GM18868 (cell line): ENCODE data around the gene DNMT1.
A peak's percentile ranks its signal among the peaks of the same experiment; 100 is the strongest.
"Not testable (repeated sequence)": the region's sequence is repeated elsewhere in the genome, so short reads cannot be mapped to it uniquely, and the experiment has no call there.

Experiments used
- ATAC-seq: cut with Tn5 transposase; IDR thresholded peaks from one replicate; pipeline ENCODE4 v1.9.1; 2021; ENCODE audit warnings: mild to moderate bottlenecking, moderate library complexity; ENCODE audit not compliant: unreplicated experiment

Gene DNMT1

DNA sequence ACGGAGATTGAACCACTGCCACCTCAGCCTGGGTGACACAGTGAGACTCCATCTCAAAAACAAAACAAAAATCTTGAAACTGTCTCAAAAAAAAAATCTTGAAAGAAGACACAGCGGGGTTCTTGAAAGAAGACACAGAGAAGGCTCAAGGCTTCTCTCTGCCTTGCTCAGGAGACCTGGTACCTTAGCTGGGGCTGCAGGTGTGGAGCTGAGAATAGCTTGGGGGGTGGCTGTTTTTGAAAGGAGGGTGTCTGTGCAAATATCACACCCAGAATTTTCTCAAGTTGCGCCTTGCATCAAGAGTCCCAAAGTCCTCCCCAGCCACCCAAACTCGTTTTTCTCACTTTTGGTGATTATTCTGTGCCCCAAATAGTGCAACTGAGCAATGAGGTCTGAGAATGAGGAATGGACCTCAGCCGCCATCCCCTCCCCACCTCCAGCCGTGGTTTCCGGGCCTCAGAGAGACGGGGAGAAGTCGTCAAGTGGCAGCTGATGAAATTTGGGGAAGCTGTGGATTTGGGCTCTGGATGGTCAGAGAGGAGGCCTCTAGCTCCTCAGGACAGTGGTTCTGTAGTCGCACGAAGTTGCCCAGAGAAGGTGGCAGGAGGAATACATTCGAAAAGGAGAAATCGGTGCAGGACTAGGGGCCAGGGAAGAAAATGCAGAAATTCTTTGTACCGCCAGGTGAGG is 27.6 kb upstream of the DNMT1 start:
- ATAC-seq = no peak

DNA sequence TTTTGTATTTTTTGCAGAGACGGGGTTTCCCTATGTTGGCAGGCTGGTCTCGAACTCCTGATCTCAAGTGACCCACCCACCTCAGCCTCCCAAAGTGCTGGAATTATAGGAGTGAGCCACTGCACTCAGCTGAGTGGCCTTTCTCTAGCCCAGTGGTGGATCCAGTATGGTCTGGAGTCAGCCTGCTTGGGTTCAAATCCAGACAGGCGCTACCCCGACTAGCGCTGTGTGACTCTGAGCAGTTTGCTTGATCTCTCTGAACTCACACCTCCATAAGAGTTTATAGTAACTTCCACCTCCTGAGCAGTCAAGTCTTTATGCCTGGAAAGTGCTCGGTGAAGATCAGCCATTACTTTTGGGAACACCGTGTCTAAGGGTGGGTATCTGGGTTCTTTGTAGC is 25.9 kb upstream of the DNMT1 start:
- ATAC-seq = no peak

DNA sequence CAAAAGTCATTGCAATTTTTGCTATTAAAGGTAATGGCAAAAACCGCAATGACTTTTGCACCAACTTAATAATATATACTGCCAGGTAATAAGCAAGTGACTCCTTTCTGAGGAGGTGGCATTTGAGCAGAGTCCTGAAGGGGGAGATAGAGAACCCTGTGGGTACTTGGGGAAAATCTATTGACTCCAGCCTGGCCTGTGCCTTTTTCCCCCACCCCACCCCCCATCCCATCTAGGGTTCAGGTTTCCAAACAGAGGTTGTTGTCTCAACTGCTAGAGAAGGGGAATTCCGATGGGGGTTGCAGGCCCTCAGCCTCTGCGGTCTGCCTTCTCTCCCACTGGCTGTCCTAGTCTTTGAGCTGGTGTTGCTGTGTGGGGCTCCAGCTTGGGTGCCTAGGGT is 24.9 kb upstream of the DNMT1 start:
- peak; percentile 74 for ATAC-seq

DNA sequence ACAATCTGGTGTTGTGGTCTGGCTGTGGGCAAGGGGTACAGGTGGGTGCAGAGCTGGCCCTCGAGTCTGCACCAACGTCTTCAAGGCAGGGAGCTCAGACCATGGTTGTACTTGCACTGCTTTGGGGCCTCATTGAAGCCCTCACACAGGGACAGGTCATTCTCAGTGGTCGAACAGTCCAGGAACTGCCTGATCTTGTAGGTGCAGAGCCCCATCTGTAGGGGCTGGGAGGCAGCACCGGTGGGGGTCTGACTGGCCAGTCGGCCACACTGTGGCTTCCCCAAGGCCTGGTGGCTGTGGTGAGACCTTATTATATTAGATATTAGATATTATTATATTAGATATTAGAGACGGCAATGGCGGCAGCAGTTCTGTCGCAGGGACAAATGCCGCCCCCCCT is 22.3 kb upstream of the DNMT1 start:
- ATAC-seq = no peak

DNA sequence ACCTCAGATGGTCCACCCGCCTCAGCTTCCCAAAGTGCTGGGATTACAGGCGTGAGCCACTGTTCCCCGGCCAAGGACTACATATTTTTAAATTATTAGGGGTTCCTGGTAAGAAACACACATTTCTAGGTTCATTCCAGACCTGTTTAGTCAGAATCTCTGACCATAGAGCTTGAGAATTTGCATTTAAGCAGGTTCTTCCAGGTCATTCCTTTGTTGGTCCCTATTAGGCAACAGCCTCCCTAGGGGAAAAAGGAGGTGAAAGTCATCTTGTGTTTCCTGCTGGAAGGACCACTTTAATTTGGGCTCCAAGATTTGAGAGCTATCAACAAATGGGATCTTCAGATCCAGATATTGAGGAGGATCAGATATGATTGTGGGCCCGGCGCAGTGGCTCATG is 20.0 kb upstream of the DNMT1 start:
- ATAC-seq = no peak

DNA sequence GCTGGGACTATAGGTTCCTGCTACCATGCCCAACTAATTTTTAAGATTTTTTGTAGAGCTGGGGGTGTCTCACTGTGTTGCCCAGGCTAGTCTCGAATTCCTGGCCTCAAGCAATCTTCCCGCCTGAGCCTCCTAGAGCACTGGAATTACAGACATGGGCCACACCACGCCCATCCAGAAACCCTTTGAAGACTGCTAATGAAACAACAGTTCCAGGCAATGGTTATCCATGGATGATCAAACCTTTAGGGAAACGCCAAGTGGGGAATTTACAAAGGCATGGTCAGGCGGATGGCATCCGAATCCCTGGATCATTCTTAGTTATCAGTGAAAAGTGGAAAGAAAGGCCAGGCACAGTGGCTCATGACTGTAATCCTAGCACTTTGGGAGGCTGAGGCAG is 16.9 kb upstream of the DNMT1 start:
- ATAC-seq = no peak

DNA sequence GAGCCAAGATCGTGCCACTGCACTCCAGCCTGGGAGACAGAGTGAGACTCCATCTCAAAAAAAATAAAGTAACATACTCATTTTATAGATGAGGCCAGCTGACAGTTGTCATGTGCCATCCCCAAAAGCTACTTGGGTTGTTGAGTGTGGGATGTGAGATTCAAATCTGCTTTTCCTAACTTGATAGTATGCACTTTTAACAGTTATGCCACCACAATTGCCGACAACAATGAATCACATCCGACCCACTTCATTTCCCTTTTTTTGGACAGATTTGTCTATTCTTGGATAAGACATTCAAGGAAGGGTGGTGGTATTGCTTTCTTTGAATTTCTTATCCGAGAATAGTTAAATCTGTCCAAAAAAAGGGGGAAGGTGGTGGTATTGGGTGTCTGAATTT is 16.3 kb upstream of the DNMT1 start:
- no peak for ATAC-seq

DNA sequence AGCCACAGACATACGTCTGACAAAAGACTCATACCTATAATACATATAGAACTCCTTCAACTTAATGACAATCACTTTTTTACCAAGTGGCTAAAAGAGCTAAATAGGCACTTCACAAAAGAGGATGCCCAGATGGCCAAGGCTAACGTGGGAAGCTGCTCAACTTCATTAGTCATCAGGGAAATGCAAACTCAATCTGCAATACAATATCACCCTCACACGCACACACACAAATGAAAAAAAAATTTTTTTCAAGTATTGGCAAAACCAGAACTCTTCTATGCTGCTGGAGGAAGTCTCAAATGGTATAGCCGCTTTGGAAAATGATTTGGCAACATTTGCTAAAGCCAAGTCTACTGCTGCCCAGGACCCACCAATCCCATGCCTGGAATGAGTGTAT is 14.6 kb upstream of the DNMT1 start:
- ATAC-seq = no peak

DNA sequence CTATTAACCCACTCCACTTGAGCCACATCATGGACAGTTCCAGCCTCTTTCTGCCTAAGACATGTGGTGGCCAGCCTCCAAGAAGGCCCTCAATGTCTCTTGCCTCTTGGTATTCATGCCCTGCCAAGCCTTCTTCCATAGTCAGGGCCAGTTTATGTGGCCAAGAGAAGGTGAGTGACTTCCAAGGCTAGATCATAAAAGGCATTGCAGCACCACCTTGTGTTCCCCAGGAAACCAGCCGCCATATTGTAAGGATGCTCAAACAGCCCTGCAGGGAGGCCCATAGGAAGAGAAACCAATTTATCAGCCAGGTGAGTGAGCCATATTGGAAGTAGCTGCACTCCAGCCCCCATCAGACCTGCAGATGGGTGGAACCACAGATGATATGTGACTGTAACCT is 12.3 kb upstream of the DNMT1 start:
- no peak for ATAC-seq

DNA sequence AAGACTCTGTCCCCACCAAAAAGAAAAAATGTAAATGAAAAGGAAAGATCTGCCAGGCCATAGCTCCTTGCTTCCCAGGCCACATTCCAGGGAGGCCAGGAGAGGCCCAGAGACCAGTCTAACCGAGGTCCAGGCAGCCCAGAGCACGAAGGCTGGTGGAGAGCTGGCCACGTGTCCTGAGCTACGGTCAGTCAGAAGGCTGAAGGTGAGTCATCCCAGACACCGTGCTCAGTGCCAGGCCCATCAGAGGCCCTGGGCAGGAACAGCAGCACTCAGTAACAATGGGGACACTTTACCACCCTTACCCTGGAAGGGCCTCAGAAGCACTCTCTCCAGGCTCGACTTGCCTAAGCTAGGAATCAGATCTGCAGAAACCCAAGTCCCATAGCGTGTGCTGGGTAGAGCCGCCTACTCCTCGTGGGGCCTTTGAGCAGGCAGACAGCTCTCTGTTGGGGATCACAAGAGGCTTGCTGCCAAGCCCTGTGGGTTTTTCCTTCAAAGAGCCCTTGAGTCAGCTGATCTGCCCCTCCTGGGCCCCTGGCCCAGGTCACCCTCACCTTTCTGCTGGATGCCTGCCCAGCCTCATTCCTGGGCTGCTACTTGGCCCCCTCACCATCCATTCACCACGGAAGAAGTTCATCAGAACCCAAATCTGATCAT is 11.6 kb upstream of the DNMT1 start:
- no peak for ATAC-seq

DNA sequence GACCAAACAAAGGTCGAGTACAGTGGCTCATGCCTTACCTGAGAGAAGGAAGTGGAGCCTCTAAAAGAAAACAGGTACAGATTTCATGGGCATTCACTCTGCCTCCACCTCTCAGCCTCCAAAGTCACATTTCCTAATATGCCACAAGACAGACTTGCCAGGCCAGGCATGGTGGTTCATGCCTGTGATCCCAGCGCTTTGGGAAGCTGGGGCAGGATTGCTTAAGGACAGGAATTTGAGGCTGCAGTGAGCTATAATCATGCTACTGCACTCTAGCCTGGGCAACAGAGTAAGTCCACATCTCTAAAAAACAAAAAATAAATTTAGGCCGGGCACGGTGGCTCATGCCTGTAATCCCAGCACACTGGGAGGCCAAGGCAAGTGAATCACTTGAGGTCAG is 10.9 kb upstream of the DNMT1 start:
- no peak for ATAC-seq

DNA sequence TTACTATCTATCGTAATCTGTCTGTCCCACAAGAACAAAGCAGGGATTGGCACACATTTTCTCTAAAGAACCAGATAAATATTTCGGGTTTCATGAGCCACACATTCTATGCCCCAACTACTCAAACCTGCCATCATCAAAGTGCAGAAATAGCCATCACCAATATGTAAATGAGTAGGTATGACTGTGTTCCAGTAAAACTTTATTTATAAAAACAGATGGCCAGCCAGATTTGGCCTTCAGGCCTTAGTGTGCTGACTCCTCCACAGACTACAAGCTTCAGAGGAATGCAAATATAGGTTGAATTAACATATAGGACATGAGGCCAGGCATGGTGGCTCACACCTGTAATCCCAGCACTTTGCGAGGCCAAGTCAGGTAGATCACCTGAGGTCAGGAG is 8.9 kb upstream of the DNMT1 start:
- ATAC-seq = no peak

DNA sequence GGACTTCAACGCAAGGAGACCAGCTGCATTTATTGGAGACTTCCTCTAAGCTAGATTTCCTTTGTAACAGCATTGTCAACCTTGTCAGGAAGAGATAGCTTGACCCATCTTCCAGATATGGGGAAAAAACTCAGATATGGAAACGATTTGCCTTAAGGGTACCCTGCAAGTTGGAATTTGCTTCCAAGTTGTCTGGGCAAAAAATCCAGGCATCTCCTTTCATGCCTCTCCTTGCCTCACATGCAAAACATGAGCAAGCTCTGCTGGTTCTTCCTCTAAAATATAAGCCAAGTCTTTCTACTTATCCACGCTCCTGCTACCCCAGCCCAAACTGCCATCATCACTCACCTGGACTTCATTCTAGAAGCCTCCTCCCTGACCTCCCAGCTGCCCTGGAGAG is 6.4 kb upstream of the DNMT1 start:
- ATAC-seq = no peak

DNA sequence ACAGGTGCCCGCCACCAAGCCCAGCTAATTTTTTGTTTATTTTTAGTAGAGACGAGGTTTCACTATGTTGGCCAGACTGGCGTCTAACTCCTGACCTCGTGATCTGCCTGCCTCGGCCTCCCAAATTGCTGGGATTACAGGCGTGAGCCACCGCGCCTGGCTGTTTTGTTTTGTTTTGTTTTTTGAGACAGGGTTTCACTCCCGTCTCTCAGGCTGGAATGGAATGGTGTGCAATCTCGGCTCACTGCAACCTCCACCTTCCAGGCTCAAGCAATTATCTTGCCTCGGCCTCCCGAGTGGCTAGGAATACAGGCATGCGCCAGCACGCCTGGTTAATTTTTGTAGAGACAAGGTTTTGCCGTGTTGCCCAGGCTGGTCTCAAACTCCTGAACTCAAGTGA is 5.3 kb upstream of the DNMT1 start:
- ATAC-seq = not testable (repeated sequence)

DNA sequence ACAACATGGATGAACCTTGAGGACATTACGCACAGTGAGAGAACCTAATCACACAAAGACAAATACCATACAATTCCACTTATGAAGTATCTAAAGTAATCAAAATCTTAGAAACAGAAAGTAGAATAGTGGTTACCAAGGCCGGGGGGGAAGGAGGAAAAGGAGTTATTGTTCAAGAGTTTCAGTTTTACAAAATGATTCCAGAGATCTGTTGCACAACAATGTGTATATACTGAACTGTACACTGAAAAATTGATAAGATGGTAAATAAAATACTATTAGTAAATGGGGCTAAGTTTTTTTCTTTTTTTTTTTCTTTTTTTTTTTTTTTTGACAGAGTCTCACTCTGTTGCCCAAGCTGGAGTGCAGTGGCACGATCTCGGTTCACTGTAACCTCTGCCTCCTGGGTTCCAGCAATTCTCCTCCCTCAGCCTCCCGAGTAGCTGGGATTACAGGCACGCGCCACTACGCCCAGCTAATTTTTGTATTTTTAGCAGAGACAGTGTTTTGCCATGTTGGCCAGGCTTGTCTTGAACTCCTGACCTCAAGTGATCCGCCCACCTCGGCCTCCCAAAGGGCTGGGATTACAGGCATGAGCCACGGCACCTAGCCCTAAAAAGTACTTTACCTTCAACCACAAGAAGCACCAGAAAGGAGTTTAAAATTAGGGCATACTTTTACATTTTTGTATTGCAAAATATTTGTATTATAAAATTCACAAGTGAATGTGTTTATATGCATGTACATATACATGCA is 4.3 kb upstream of the DNMT1 start:
- not testable (repeated sequence) for ATAC-seq

DNA sequence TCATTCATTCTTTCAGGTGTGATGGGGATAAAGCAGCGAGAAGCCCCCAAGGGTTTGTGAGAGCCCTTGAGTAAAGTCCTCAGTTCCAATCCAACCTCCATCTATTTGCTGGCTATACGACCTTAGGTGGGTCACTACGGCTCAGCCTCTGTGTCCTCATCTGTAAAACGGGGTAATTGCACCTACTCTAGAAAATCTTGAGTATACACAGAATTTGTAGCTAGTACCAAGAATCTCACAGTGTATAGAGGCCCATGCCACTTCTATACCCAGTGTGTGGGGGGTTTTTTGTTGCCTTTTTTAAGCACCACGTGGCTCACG is 406 bp upstream of the DNMT1 start:
- ATAC-seq = peak; percentile 10

DNA sequence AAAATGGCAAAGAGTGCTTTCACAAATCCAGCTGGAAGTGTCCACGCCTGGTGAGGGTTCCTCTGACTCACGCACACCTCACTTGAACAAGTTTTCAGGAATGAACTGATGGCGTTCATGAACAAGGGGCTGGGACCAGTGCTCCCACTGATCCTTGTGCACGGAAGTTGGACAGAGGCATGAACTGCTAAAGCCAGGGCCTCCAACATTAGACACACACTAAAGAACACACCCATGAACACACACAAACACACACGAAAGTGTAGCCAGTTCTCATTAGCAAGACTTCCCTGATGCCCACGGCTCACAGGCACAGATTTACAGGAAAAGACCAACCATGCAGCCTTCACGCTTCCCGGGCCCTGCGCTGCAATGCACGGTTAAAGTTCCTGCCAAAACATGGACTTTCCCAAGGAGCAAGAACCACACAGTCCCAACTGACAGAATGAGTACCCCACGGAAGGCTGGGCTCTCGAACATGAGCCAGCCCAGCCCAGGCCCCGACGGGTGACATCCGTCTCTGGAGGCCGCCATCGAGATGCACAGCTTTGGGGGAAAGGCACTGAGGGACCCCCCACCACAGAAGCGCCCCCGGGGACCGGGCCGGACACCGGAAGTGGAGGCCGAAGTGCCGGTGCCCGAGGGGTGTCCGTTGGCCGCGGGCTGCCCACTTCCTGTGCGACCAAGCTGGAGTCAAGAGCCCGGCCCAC is 808 bp downstream of the DNMT1 start:
- no peak for ATAC-seq

DNA sequence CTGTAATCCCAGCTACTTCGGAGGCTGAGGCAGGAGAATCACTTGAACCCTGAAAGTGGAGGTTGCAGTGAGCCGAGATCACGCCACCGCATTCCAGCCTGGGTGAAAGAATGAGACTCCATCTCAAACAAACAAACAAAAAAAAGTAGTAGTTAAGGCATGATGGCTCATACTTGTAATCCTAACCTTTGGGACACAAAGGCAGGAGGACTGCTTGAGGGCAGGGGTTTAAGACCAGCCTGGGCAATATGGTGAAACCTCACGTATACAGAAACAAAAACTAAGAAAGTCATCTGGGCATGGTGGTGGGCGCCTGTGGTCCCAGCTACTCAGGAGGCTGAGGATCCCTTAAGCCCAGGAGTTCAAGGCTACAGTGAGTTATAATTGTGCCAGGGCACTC is 1.8 kb downstream of the DNMT1 start:
- ATAC-seq = no peak

DNA sequence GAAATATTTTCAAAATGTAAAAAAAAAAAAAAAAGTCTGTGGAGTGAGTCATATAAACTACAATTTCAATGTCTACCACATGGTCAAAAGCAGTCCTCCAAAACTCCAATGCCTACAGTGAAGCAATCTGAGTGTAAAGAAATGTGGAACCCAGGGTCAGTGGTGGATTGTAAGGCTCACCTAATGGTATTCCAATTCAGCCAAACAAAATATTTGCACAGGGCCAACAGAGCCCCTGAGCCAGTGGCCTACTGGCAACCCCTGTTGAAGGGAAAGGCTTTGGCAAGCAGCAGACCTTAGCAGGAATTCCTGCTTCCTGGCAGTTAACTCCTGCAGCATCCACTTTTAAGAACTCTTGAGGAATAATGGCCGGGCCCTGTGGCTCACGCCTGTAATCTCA is 3.4 kb downstream of the DNMT1 start:
- ATAC-seq = no peak

DNA sequence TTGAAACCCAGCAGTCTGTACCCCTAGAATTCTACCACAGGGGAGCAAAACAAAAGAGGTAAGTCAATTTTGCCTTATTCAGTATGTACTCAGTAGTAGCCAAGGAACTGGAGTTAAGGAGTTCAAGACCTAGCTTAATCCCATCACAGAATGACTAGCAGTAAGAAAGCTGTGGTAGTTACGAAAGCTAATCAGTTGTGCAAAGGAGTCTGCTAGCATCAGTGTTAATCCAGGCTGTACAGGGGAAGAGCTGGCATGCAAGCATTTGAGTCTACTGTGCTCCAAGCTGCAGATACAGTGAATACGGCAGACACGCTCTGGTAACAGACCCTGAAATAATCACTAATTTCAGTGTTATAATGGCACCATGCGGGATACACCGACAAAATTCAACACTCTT is 4.7 kb downstream of the DNMT1 start:
- no peak for ATAC-seq

DNA sequence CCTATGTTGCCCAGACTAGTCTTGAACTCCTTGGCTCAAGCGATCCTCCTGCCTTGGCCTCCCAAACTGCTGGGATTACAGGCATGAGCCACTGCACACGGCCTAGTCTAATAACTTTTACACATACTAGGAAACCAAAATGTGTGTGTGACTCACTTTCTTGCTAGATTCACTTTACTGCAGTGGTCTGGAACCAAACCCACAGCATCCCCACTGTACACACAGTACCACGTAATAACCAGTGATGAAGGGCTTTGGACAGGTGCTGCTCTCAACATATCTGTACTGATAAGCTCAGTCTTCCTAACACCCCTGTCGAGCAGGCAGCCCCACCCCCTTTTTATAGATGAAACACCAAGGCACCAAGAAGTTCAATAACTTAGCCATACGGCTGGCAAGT is 5.1 kb downstream of the DNMT1 start:
- ATAC-seq = no peak

DNA sequence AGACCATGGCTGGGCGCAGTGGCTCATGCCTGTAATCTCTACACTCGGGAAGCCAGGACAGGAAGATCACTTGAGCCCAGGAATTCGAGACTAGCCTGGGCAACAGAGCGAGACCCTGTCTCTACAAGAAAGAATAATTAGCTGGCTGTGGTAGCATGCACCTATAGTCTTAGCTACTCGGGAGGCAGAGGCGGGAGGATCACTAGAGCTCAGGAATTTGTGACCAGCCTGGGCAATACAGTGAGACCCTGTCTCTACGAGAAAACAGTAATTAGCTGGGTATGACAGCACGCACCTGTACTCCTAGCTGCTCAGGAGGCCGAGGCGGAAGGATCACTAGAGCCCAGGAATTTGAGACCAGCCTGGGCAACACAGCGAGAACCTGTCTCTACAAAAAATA is 7.4 kb downstream of the DNMT1 start:
- no peak for ATAC-seq
